HG02610 (cell line): ENCODE results near the gene IGHMBP2.
"Not testable (repeated sequence)": the region's sequence is repeated elsewhere in the genome, so short reads cannot be mapped to it uniquely, and the experiment has no call there.

Source experiments
- ATAC-seq: cut with Tn5 transposase; IDR thresholded peaks from one replicate; pipeline ENCODE4 v1.9.1; 2021; ENCODE audit warnings: mild to moderate bottlenecking, moderate library complexity; ENCODE audit not compliant: unreplicated experiment

Gene IGHMBP2

GRCh38 chr11:68959465-68960293 is 56.0 kb downstream of the IGHMBP2 start:
- no peak for ATAC-seq

- ATAC-seq, result no peak
Measured at GRCh38 chr11:68960294-68961071, 56.8 kb downstream of the IGHMBP2 start.

GRCh38 chr11:68961245-68961644 is 57.6 kb downstream of the IGHMBP2 start:
- no peak for ATAC-seq

GRCh38 chr11:68962527-68963250 is 59.0 kb downstream of the IGHMBP2 start:
- no peak for ATAC-seq

GRCh38 chr11:68963779-68964178 is 60.1 kb downstream of the IGHMBP2 start:
- no peak for ATAC-seq

GRCh38 chr11:68965901-68966853 is 62.5 kb downstream of the IGHMBP2 start:
- no peak for ATAC-seq

- no peak for ATAC-seq
Measured at GRCh38 chr11:68966894-68967780, 63.4 kb downstream of the IGHMBP2 start.

- ATAC-seq, result no peak
Measured at GRCh38 chr11:68968306-68969250, 64.9 kb downstream of the IGHMBP2 start.

- ATAC-seq, result no peak
Measured at GRCh38 chr11:68969386-68969785, 65.7 kb downstream of the IGHMBP2 start.

- ATAC-seq, result no peak
Measured at GRCh38 chr11:68970921-68971636, 67.4 kb downstream of the IGHMBP2 start.

- no peak for ATAC-seq
Measured at GRCh38 chr11:68973219-68973618, 69.5 kb downstream of the IGHMBP2 start.

GRCh38 chr11:68973706-68974105 is 70.0 kb downstream of the IGHMBP2 start:
- ATAC-seq, result not testable (repeated sequence)

GRCh38 chr11:68974421-68975194 is 70.9 kb downstream of the IGHMBP2 start:
- ATAC-seq, result no peak

- no peak for ATAC-seq
Measured at GRCh38 chr11:68976095-68976494, 72.4 kb downstream of the IGHMBP2 start.

GRCh38 chr11:68976563-68976962 is 72.9 kb downstream of the IGHMBP2 start:
- no peak for ATAC-seq

- ATAC-seq, result no peak
Measured at GRCh38 chr11:68977781-68978625, 74.3 kb downstream of the IGHMBP2 start.
